CD4-positive, alpha-beta T cell treated with Interleukin-15 for 4 hours (primary cell): ENCODE results near the gene SPIN2B.

ENCODE experiments used
- DNase-seq: peaks from one replicate; pipeline ENCODE4 v3.0.0-alpha.2; 2020; ENCODE audit warnings: low spot score

The SPIN2B gene

GRCh38 chrX:57070185-57070984, 51.0 kb downstream of the SPIN2B start:
- DNase-seq = no peak
